ENCODE data around the gene KLHDC7B. TPM values are rescaled to one million over a fixed set of nuclear protein-coding genes. Genes with fewer than 3 reads are reported as not detected.

The KLHDC7B gene
- total and polyA plus RNA-seq, 8 donors = 0.03 to 0.73 (median 0.07) TPM; not detected in 3

- peaks cover 0 to 42% of the 10 kb centered on the region in 2 donors for H3K36me3 ChIP-seq
- no peaks in the 10 kb centered on the region for H3K9me3 ChIP-seq
- intact Hi-C loops (cut with DNase I) = loop anchor here in 1 of 2 donors (10.0 kb wide), 1 partner anchor 89 kb away; no protein-coding TSS in a partner anchor
- ATAC-seq = no peak
- no peak overlapping the region for H3K27ac ChIP-seq
- H3K4me1 ChIP-seq = peaks cover 17 to 30% of the 10 kb centered on the region in 2 donors
- no peaks in the 10 kb centered on the region for H3K27me3 ChIP-seq
- TF ChIP-seq CTCF (IDR thresholded peaks at IDR 0.05) = no peak
- no peak overlapping the region for H3K4me3 ChIP-seq
- no peak for DNase-seq
Observed at GRCh38 chr22:50505276-50505775, 40.4 kb upstream of the KLHDC7B start.

GRCh38 chr22:50505776-50506610 is 39.7 kb upstream of the KLHDC7B start:
- intact Hi-C loops (cut with DNase I) = loop anchor here in 1 of 2 donors (10.0 kb wide), 1 partner anchor 89 kb away; no protein-coding TSS in a partner anchor
- DNase-seq = peak in 1 of 4 donors; percentile 80
- Histone ChIP-seq H3K9me3 (no peaks in the 10 kb centered on the region), H3K27me3 (no peaks in the 10 kb centered on the region), H3K4me1 (peaks cover 17 to 30% of the 10 kb centered on the region in 2 donors), H3K36me3 (peaks cover 0 to 42% of the 10 kb centered on the region in 2 donors), H3K4me3 (peak overlapping the region; percentile 88 to 90), H3K27ac (no peak overlapping the region)
- TF ChIP-seq CTCF (IDR thresholded peaks at IDR 0.05) = no peak
- no peak for ATAC-seq

GRCh38 chr22:50506611-50507420 is 38.9 kb upstream of the KLHDC7B start:
- peaks cover 17 to 30% of the 10 kb centered on the region in 2 donors for H3K4me1 ChIP-seq
- H3K4me3 ChIP-seq = peak overlapping the region; percentile 88 to 90
- peaks cover 0 to 40% of the 10 kb centered on the region in 2 donors for H3K36me3 ChIP-seq
- peak overlapping the region; percentile 69 to 87 for H3K27ac ChIP-seq
- no peaks in the 10 kb centered on the region for H3K27me3 ChIP-seq
- peak in 2 of 4 donors; percentile 54 to 80 for DNase-seq
- peak; percentile 1 for ATAC-seq
- no peaks in the 10 kb centered on the region for H3K9me3 ChIP-seq
- TF ChIP-seq CTCF (IDR thresholded peaks at IDR 0.05) = no peak
- intact Hi-C loops (cut with DNase I) = loop anchor here in 1 of 2 donors (10.0 kb wide), 1 partner anchor 88 kb away; no protein-coding TSS in a partner anchor

GRCh38 chr22:50507421-50507990 is 38.2 kb upstream of the KLHDC7B start, which contains the start of gene LMF2:
TSS of gene LMF2 (minus strand) at chr22:50507702. CDS start at chr22:50507675, 27 bp downstream.
- Histone ChIP-seq H3K9me3 (no peaks in the 10 kb centered on the region), H3K27ac (peak within 1 kb of the TSS; percentile 82 to 90), H3K36me3 (peaks cover 0 to 33% of the 10 kb centered on the region in 2 donors), H3K27me3 (no peaks in the 10 kb centered on the region), H3K4me3 (peak within 1 kb of the TSS; percentile 88 to 90), H3K4me1 (peaks cover 17 to 35% of the 10 kb centered on the region in 2 donors)
- DNase-seq (peak in 2 of 4 donors; percentile 92 to 99), ATAC-seq (peak; percentile 80)
- intact Hi-C loops (cut with DNase I) = loop anchor here in 1 of 2 donors (10.0 kb wide), 1 partner anchor 87 kb away; no protein-coding TSS in a partner anchor
- TF ChIP-seq CTCF (IDR thresholded peaks at IDR 0.05) = no peak

Data from left lung (tissue), 10 donors.